B cell (primary cell): ENCODE data around the gene NEK6.

Experiments
- EZH2 ChIP-seq: IDR thresholded peaks from 2 replicates; pipeline ENCODE4 v1.6.1; 2012; ENCODE audit warnings: borderline replicate concordance, low read depth, mild to moderate bottlenecking, moderate library complexity, low read length; ENCODE audit not compliant: insufficient read depth, poor library complexity, severe bottlenecking
- TF ChIP-seq, protein P1 (sequence below): fragments of 200-600 bp; IDR thresholded peaks from one replicate; pipeline ENCODE4 v1.8.0; 2022; ENCODE audit warnings: antibody characterized with exemption, mild to moderate bottlenecking

DNA sequence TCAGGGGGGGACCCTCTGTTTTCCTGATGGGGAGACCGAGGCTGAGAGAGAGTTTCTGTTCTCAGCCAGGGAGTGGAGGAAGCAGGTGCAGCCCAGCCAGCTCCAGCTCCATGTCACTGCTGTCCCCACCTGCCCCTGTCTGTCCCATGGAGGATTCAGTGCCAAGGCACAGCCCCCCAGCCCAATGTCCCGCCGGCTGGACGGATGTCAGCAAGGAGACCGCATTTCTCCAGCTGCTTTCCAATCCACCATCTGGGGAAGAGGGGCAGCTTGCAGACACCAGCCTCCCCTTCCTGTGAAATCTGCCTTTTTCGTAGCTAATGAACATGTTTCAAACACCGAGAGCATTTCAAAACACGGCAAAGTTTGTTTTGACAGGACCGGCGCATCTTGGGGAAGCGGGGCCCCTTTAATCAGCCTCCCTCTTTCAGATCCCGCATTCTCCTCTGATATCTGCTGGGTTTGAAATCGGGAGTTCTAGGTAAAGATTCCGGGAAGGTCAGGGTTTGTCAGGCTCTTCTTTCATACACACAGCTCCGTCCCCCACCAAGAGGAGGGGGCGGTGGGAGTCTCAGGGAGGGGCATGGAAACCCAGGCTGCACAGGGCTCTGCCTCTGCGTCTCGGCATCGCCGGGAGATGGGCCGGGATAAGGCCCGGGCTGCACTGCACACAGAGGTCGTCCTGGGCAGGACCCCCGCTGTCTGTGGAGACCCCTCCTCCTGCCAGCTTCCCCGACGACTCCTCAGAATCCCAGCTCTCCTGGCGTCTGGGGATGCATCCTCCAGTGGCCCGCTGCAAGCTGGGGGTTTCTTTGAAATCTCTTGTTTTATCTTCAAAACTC lies 74.8 kb downstream of the NEK6 start:
- TF ChIP-seq, protein P1, sequence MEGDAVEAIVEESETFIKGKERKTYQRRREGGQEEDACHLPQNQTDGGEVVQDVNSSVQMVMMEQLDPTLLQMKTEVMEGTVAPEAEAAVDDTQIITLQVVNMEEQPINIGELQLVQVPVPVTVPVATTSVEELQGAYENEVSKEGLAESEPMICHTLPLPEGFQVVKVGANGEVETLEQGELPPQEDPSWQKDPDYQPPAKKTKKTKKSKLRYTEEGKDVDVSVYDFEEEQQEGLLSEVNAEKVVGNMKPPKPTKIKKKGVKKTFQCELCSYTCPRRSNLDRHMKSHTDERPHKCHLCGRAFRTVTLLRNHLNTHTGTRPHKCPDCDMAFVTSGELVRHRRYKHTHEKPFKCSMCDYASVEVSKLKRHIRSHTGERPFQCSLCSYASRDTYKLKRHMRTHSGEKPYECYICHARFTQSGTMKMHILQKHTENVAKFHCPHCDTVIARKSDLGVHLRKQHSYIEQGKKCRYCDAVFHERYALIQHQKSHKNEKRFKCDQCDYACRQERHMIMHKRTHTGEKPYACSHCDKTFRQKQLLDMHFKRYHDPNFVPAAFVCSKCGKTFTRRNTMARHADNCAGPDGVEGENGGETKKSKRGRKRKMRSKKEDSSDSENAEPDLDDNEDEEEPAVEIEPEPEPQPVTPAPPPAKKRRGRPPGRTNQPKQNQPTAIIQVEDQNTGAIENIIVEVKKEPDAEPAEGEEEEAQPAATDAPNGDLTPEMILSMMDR: no peak
- no peak for TF ChIP-seq EZH2
